Right renal pelvis (tissue), 4 donors: ENCODE results near the gene MYO1D. TPM values are rescaled to one million over a fixed set of nuclear protein-coding genes. Genes with fewer than 3 reads are reported as not detected.

Experiments used
- DNase-seq, 4 donors: peaks; one replicate each; pipeline ENCODE4 v3.0.0-alpha.2; 2013; ENCODE audit warnings: low read depth in 4 of 4, low spot score in 3 of 4, missing footprints in 1 of 4
- polyA plus RNA-seq, 4 donors: library from polyadenylated mRNA; unstranded; fragments of 120-200 nt; gene quantifications; one replicate each; pipeline ENCODE4 v1.2.1, GENCODE V29; 2013; ENCODE audit not compliant: insufficient read length in 4 of 4

MYO1D gene
- polyA plus RNA-seq, 4 donors, result 28.6 to 33.3 (median 29.4) TPM

- DNase-seq, result no peak
Observed at GRCh38 chr17:32861981-32862380, 14.9 kb downstream of the MYO1D start.

GRCh38 chr17:32859857-32860525, 16.9 kb downstream of the MYO1D start:
- no peak for DNase-seq

GRCh38 chr17:32855620-32856019, 21.3 kb downstream of the MYO1D start:
- DNase-seq, result no peak

- no peak for DNase-seq
Observed at GRCh38 chr17:32854832-32855389, 22.0 kb downstream of the MYO1D start.

GRCh38 chr17:32854207-32854606, 22.7 kb downstream of the MYO1D start:
- no peak for DNase-seq

GRCh38 chr17:32852811-32853210, 24.1 kb downstream of the MYO1D start:
- DNase-seq, result no peak

- DNase-seq, result no peak
Observed at GRCh38 chr17:32849879-32850278, 27.0 kb downstream of the MYO1D start.

GRCh38 chr17:32847977-32848376, 28.9 kb downstream of the MYO1D start:
- DNase-seq, result no peak

- no peak for DNase-seq
Observed at GRCh38 chr17:32846143-32846542, 30.8 kb downstream of the MYO1D start.

- no peak for DNase-seq
Observed at GRCh38 chr17:32840241-32840640, 36.7 kb downstream of the MYO1D start.

GRCh38 chr17:32836527-32836926, 40.4 kb downstream of the MYO1D start:
- no peak for DNase-seq

- no peak for DNase-seq
Observed at GRCh38 chr17:32835291-32835761, 41.6 kb downstream of the MYO1D start.

- no peak for DNase-seq
Observed at GRCh38 chr17:32834104-32834503, 42.8 kb downstream of the MYO1D start.

- DNase-seq, result no peak
Observed at GRCh38 chr17:32833526-32833925, 43.4 kb downstream of the MYO1D start.

GRCh38 chr17:32833076-32833475, 43.8 kb downstream of the MYO1D start:
- DNase-seq, result no peak

GRCh38 chr17:32831627-32832243, 45.2 kb downstream of the MYO1D start:
- no peak for DNase-seq

GRCh38 chr17:32831223-32831622, 45.7 kb downstream of the MYO1D start:
- DNase-seq, result no peak

- no peak for DNase-seq
Observed at GRCh38 chr17:32828822-32829221, 48.1 kb downstream of the MYO1D start.

GRCh38 chr17:32827227-32827626, 49.7 kb downstream of the MYO1D start:
- DNase-seq, result no peak

- no peak for DNase-seq
Observed at GRCh38 chr17:32826076-32826475, 50.8 kb downstream of the MYO1D start.

- DNase-seq, result no peak
Observed at GRCh38 chr17:32824334-32824733, 52.6 kb downstream of the MYO1D start.

- no peak for DNase-seq
Observed at GRCh38 chr17:32822996-32823395, 53.9 kb downstream of the MYO1D start.
